ENCODE measurements around the gene ZSCAN29. TPM values are rescaled to one million over a fixed set of nuclear protein-coding genes. Genes with fewer than 3 reads are reported as not detected.

Gene ZSCAN29
- total RNA-seq, result 6.3 and 13.0 TPM in 2 replicates

GRCh38 chr15:43370975-43371974, at the start of gene ZSCAN29, which contains the start of gene TUBGCP4:
ZSCAN29 (minus strand) TSS chr15:43371043; CDS start chr15:43369913, 1,130 bp downstream.
TUBGCP4 (plus strand) TSS chr15:43371101; CDS start chr15:43371355, 254 bp downstream.

DNA sequence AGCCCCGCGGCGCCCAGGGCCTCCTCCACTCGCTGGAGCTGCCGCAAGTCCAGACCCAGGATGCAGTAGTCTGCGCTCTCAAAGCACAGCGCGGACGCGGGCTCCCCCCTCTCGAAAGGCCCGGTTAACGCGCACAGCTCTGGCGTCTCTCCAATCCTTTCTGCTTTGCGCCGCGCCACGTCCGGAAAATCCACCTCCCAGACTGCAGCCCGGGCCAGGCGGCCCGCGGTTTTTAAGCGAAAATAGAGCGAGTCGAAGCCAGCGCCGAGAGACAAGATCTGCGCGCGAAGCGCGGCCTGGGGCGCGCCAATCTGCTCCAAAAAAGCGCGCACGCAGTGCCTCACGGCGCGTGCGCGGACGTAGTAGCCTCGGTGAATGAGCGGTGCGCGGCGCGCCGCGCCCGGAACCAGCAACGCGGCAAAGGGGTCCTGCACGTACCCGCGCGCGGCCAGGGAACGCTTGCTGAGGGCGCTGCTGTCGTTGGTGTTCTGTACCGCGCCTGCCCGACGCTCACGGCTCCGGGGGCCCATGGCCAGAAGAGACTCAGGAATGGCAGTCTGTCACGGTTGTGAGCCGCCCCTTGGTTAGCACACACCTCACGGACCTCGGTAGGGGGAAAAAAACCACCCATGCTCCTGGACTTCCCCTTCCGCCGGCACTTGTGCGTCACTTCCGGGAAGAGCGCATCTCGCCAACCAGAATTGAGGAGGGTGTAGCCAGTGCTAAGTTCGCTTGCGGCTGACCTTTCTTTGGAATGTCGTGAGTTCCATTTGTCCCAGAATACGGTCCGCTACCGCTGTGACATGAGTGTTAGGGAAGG, 40.7 kb downstream of the ZSCAN29 start, which contains the start of gene LCMT2:
Gene LCMT2, minus strand, starts transcription at position 614 of the 820 bp plus-strand sequence. Its CDS starts 84 bp downstream, at position 530.

Other genes starting within 250 kb of the ZSCAN29 start
- 6.9 and 9.7 TPM in 2 replicates for gene TMEM62, start 237.5 kb downstream of the ZSCAN29 start, total RNA-seq
- 36.7 and 55.6 TPM in 2 replicates for gene CCNDBP1, start 185.6 kb downstream of the ZSCAN29 start, total RNA-seq
- gene EPB42, start 150.0 kb downstream of the ZSCAN29 start, total RNA-seq, result not detected in 2 replicates
- not detected in 2 replicates for gene TGM5, start 104.1 kb downstream of the ZSCAN29 start, total RNA-seq
- not detected in 2 replicates for gene TGM7, start 68.8 kb downstream of the ZSCAN29 start, total RNA-seq
- 5.9 and 6.9 TPM in 2 replicates for gene LCMT2, start 40.5 kb downstream of the ZSCAN29 start, total RNA-seq
- 12.3 and 12.6 TPM in 2 replicates for gene TUBGCP4, start 58 bp upstream of the ZSCAN29 start, total RNA-seq
- gene TP53BP1, start 122.1 kb upstream of the ZSCAN29 start, total RNA-seq, result 23.3 and 37.8 TPM in 2 replicates
- gene MAP1A, start 146.6 kb upstream of the ZSCAN29 start, total RNA-seq, result 26.2 and 29.1 TPM in 2 replicates
- gene PPIP5K1, start 219.2 kb upstream of the ZSCAN29 start, total RNA-seq, result 4.5 and 6.9 TPM in 2 replicates
- 1.0 TPM in 1 of 2 replicates, not detected in the other for gene CKMT1B, start 223.0 kb upstream of the ZSCAN29 start, total RNA-seq
- gene STRC, start 247.8 kb upstream of the ZSCAN29 start, total RNA-seq, result not detected in 2 replicates